OCI-LY1 (cell line): ENCODE measurements around the gene SMAP2.

Experiments
- H2AFZ ChIP-seq: fragments of 200-600 bp; sonication (generic), shearing (Covaris generic); 2 replicates; pipeline ENCODE4 v1.6.0; 2014; ENCODE audit warnings: antibody characterized with exemption, mild to moderate bottlenecking, low read length
- H3F3A ChIP-seq: fragments of 200-600 bp; sonication (generic), shearing (Covaris generic); 2 replicates; pipeline ENCODE4 v1.6.0; 2014; ENCODE audit warnings: mild to moderate bottlenecking, antibody characterized with exemption, low read length, moderate library complexity; ENCODE audit not compliant: insufficient read depth
- H3K27ac ChIP-seq: fragments of 200-600 bp; sonication (generic); 2 replicates; pipeline ENCODE4 v1.5.1; 2014; ENCODE audit warnings: low read length, mixed run types, mild to moderate bottlenecking, low read depth; ENCODE audit not compliant: poor library complexity, severe bottlenecking
- H3K27me3 ChIP-seq: fragments of 200-600 bp; sonication (generic); 2 replicates; pipeline ENCODE4 v1.6.0; 2014; ENCODE audit warnings: antibody characterized with exemption, mild to moderate bottlenecking, low read length, moderate library complexity; ENCODE audit not compliant: insufficient read depth
- H3K36me3 ChIP-seq: fragments of 200-600 bp; sonication (generic); 2 replicates; pipeline ENCODE4 v1.6.1; 2014; ENCODE audit warnings: mild to moderate bottlenecking, antibody characterized with exemption, low read length, moderate library complexity, mixed read lengths; ENCODE audit not compliant: insufficient read depth
- H3K4me1 ChIP-seq: fragments of 200-600 bp; sonication (generic); 2 replicates; pipeline ENCODE4 v1.5.1; 2014; ENCODE audit warnings: mild to moderate bottlenecking, low read length, moderate library complexity; ENCODE audit not compliant: insufficient read depth, severe bottlenecking
- H3K4me2 ChIP-seq: fragments of 200-600 bp; sonication (generic), shearing (Covaris generic); 2 replicates; pipeline ENCODE4 v1.6.1; 2014; ENCODE audit warnings: low read length
- H3K4me3 ChIP-seq: fragments of 200-600 bp; sonication (generic); 2 replicates; pipeline ENCODE4 v1.5.1; 2014; ENCODE audit warnings: low read length, low read depth, mild to moderate bottlenecking, mixed read lengths; ENCODE audit not compliant: poor library complexity, severe bottlenecking
- H3K79me2 ChIP-seq: fragments of 200-600 bp; shearing (Covaris generic); 2 replicates; pipeline ENCODE4 v1.6.1; 2016; ENCODE audit warnings: mixed run types, low read length, mixed read lengths; ENCODE audit not compliant: insufficient read depth
- H3K9ac ChIP-seq: fragments of 200-600 bp; sonication (generic), shearing (Covaris generic); 2 replicates; pipeline ENCODE4 v1.6.1; 2014; ENCODE audit warnings: mild to moderate bottlenecking, low read length, mixed read lengths
- H3K9me2 ChIP-seq: fragments of 200-600 bp; sonication (generic), shearing (Covaris generic); 2 replicates; pipeline ENCODE4 v1.6.1; 2014; ENCODE audit warnings: low read depth, mild to moderate bottlenecking, low read length, mixed read lengths
- H3K9me3 ChIP-seq: fragments of 200-600 bp; shearing (Covaris generic); 2 replicates; pipeline ENCODE4 v1.6.1; 2014; ENCODE audit warnings: low read length, mixed read lengths
- H4K20me1 ChIP-seq: fragments of 200-600 bp; sonication (generic), shearing (Covaris generic); 2 replicates; pipeline ENCODE4 v1.6.0; 2016; ENCODE audit warnings: mild to moderate bottlenecking, low read length; ENCODE audit not compliant: insufficient read depth
- EZH2 ChIP-seq: fragments of 200-600 bp; sonication (generic), shearing (Covaris generic); IDR thresholded peaks from 2 replicates; pipeline ENCODE4 v1.8.0; 2017; ENCODE audit warnings: borderline replicate concordance, mixed run types, mild to moderate bottlenecking, antibody characterized with exemption, low read length, moderate library complexity, mixed read lengths
- TF ChIP-seq, protein P1 (sequence below): fragments of 200-600 bp; sonication (generic), shearing (Covaris generic); IDR thresholded peaks from 2 replicates; pipeline ENCODE4 v1.5.1; 2017; ENCODE audit warnings: mild to moderate bottlenecking, antibody characterized with exemption, low read length, moderate library complexity, mixed read lengths

The SMAP2 gene

DNA sequence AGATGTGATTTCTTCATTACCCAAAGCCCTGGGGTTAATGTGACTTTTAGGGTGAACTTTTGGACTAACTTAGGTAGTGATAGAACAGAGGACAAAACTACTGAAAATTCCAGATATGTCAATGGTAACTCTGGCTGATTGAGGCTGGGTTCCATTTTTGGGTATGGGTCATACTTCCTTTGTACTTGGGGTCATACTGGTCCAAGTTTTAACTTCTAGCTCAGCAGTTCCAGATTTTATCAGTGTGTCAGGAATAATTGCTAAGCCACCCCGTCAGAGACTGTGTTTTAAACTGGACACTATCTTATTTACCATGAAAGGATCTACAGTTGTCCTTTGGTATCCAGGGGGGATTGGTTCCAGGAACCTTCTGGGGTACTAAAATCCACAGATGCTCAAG, 4.0 kb downstream of the SMAP2 start:
- no peak overlapping the region for H3K9ac ChIP-seq
- no peak overlapping the region for H2AFZ ChIP-seq
- H4K20me1 ChIP-seq, result no peaks in the 10 kb centered on the region
- H3K4me1 ChIP-seq, result peaks cover 74% of the 10 kb centered on the region
- no peaks in the 10 kb centered on the region for H3K9me3 ChIP-seq
- no peaks in the 10 kb centered on the region for H3K9me2 ChIP-seq
- H3K27ac ChIP-seq, result no peak overlapping the region
- no peaks in the 10 kb centered on the region for H3K36me3 ChIP-seq
- TF ChIP-seq, protein P1, sequence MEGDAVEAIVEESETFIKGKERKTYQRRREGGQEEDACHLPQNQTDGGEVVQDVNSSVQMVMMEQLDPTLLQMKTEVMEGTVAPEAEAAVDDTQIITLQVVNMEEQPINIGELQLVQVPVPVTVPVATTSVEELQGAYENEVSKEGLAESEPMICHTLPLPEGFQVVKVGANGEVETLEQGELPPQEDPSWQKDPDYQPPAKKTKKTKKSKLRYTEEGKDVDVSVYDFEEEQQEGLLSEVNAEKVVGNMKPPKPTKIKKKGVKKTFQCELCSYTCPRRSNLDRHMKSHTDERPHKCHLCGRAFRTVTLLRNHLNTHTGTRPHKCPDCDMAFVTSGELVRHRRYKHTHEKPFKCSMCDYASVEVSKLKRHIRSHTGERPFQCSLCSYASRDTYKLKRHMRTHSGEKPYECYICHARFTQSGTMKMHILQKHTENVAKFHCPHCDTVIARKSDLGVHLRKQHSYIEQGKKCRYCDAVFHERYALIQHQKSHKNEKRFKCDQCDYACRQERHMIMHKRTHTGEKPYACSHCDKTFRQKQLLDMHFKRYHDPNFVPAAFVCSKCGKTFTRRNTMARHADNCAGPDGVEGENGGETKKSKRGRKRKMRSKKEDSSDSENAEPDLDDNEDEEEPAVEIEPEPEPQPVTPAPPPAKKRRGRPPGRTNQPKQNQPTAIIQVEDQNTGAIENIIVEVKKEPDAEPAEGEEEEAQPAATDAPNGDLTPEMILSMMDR, result no peak
- TF ChIP-seq EZH2, result no peak
- no peak overlapping the region for H3K4me3 ChIP-seq
- H3K27me3 ChIP-seq, result no peaks in the 10 kb centered on the region
- H3F3A ChIP-seq, result 0 out of 2 replicates have a peak, but pooled peaks cover 6% of the 10 kb centered on the region
- peaks cover 33% of the 10 kb centered on the region for H3K79me2 ChIP-seq
- peak overlapping the region; percentile 7; the same call in 1 of the 2 replicates for H3K4me2 ChIP-seq

DNA sequence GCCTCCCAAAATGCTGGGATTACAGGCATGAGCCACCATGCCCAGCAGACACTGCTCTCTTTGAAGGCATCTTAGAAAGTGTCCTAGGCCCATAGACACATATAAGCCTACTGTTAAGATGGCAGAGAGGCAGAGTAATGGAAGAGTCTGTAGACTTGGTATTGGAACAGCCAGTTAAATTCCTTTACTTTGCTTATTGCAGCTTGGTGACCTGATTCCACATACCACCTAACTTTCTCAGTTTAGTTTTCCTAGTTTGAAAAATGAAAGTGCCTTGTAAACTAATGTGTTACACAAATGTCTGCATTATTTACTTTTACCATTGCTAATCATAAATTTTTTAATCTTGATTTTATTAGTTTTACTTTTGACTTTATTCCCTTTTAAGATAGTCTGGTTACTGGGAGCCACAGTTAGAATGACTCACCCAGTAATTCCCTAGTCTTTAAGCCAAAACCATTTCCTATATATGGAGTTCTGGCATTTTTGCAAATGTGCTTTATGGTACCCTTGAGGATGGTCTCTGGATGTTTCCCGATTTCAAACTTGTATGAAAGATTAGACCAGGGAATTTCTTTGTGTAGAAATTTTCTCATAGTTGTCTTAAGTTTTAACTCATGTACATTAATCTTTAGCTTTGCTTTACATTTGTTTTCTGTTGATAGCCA, 6.4 kb downstream of the SMAP2 start:
- H3K27ac ChIP-seq, result peak overlapping the region; percentile 94
- H3K79me2 ChIP-seq, result peaks cover 42% of the 10 kb centered on the region
- no peaks in the 10 kb centered on the region for H3K9me2 ChIP-seq
- H3K36me3 ChIP-seq, result no peaks in the 10 kb centered on the region
- 0 out of 2 replicates have a peak overlapping the region, but pooled peaks have one; percentile 10 for H3K4me2 ChIP-seq
- H3K9me3 ChIP-seq, result no peaks in the 10 kb centered on the region
- H2AFZ ChIP-seq, result no peak overlapping the region
- no peaks in the 10 kb centered on the region for H4K20me1 ChIP-seq
- H3K4me1 ChIP-seq, result peaks cover 90% of the 10 kb centered on the region
- TF ChIP-seq EZH2, result no peak
- TF ChIP-seq, protein P1, result no peak
- H3K9ac ChIP-seq, result no peak overlapping the region
- 0 out of 2 replicates have a peak, but pooled peaks cover 7% of the 10 kb centered on the region for H3F3A ChIP-seq
- no peaks in the 10 kb centered on the region for H3K27me3 ChIP-seq
- no peak overlapping the region for H3K4me3 ChIP-seq

DNA sequence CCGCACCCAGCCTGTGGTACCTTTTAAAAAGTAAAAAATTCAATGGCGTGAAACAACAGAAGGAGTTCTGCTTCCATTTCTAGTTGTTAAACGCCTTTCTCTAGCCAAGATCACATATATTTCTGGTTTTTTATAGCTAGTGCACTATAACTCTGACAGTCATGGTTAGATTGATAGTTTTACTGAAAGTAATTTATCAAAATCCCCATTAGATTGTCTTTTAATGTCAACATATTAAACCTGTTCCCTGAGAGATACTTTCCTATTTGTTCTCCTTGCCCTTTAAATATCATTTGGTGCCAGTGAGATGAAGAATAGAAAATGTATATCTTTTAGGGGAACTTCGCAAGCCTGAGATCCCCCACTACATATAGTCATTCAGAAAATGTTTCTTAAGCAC, 7.3 kb downstream of the SMAP2 start:
- H3K4me2 ChIP-seq, result peak overlapping the region; percentile 63

More for the DNA sequence above, 7.3 kb downstream of the SMAP2 start:
- 0 out of 2 replicates have a peak, but pooled peaks cover 7% of the 10 kb centered on the region for H3F3A ChIP-seq
- H2AFZ ChIP-seq, result no peak overlapping the region
- peaks cover 34% of the 10 kb centered on the region; the same call in 1 of the 2 replicates for H3K79me2 ChIP-seq
- H3K9ac ChIP-seq, result 0 out of 2 replicates have a peak overlapping the region, but pooled peaks have one; percentile 3
- peak overlapping the region; percentile 94 for H3K27ac ChIP-seq
- no peaks in the 10 kb centered on the region for H3K9me2 ChIP-seq
- H4K20me1 ChIP-seq, result no peaks in the 10 kb centered on the region
- peak overlapping the region; percentile 39 for H3K4me3 ChIP-seq
- peaks cover 91% of the 10 kb centered on the region for H3K4me1 ChIP-seq
- H3K36me3 ChIP-seq, result no peaks in the 10 kb centered on the region
- H3K9me3 ChIP-seq, result no peaks in the 10 kb centered on the region
- TF ChIP-seq, protein P1, result no peak
- TF ChIP-seq EZH2, result no peak
- H3K27me3 ChIP-seq, result no peaks in the 10 kb centered on the region
